Smooth muscle cell (in vitro differentiated cells): ENCODE data around the gene MON1B. TPM values are rescaled to one million over a fixed set of nuclear protein-coding genes. Genes with fewer than 3 reads are reported as not detected.
A peak's percentile ranks its signal among the peaks of the same experiment; 100 is the strongest.
"Not testable (repeated sequence)": the region's sequence is repeated elsewhere in the genome, so short reads cannot be mapped to it uniquely, and the experiment has no call there.

Experiments
- DNase-seq: peaks from one replicate; lab custom pipeline; 2025; ENCODE audit not compliant: unreplicated experiment; lab: John Stamatoyannopoulos, UW
- H2AFZ ChIP-seq: fragments of 200-600 bp; sonication (generic); 2 replicates; pipeline ENCODE4 v1.6.0; 2016; ENCODE audit warnings: antibody characterized with exemption, low read depth, mild to moderate bottlenecking
- H3F3A ChIP-seq: fragments of 200-600 bp; sonication (generic); 2 replicates; pipeline ENCODE4 v1.6.0; 2017; ENCODE audit warnings: antibody characterized with exemption, low read depth
- H3K27ac ChIP-seq: fragments of 200-600 bp; sonication (generic); 2 replicates; pipeline ENCODE4 v1.5.1; 2016; ENCODE audit warnings: low read depth, mild to moderate bottlenecking
- H3K27me3 ChIP-seq: fragments of 200-600 bp; sonication (generic); 2 replicates; pipeline ENCODE4 v1.6.1; 2016; ENCODE audit warnings: low read depth, mild to moderate bottlenecking
- H3K36me3 ChIP-seq: fragments of 200-600 bp; sonication (generic); 2 replicates; pipeline ENCODE4 v1.5.1; 2016; ENCODE audit warnings: low read depth
- H3K4me1 ChIP-seq: fragments of 200-600 bp; sonication (generic); 2 replicates; pipeline ENCODE4 v1.5.1; 2016; ENCODE audit warnings: low read depth
- H3K4me2 ChIP-seq: fragments of 200-600 bp; sonication (generic); 2 replicates; pipeline ENCODE4 v1.6.0; 2016; ENCODE audit warnings: mild to moderate bottlenecking
- H3K4me3 ChIP-seq: fragments of 200-600 bp; sonication (generic); 2 replicates; pipeline ENCODE4 v1.5.1; 2016; ENCODE audit warnings: mild to moderate bottlenecking
- H3K79me2 ChIP-seq: fragments of 200-600 bp; sonication (generic); 2 replicates; pipeline ENCODE4 v1.6.0; 2016; ENCODE audit warnings: low read depth, mild to moderate bottlenecking
- H3K9ac ChIP-seq: fragments of 200-600 bp; sonication (generic); 2 replicates; pipeline ENCODE4 v1.6.0; 2016; ENCODE audit warnings: low read depth
- H3K9me3 ChIP-seq: fragments of 200-600 bp; sonication (generic); replicated peaks from 2 replicates; pipeline ENCODE4 v1.5.1; 2016; ENCODE audit warnings: low read depth
- H4K20me1 ChIP-seq: fragments of 200-600 bp; sonication (generic); 2 replicates; pipeline ENCODE4 v1.6.0; 2016; ENCODE audit warnings: low read depth
- WGBS: methylation state at CpG from one replicate; pipeline ENCODE4 v1.1.7; 2016; ENCODE audit warnings: low lambda C conversion rate; 5-methylcytosine and 5-hydroxymethylcytosine counted together
- polyA plus RNA-seq: library from polyadenylated mRNA; unstranded; fragments of >200 nt; fragmentation: Nextera tagmentation; extraction: Ambion mirVana; gene quantifications from 2 replicates; pipeline ENCODE4 v1.2.1, GENCODE V29; 2016
- total RNA-seq: library from RNA; depleted of rRNA; stranded (reverse); fragments of >200 nt; gene quantifications from 2 replicates; pipeline ENCODE4 v1.2.3, GENCODE V29; 2014
- TF ChIP-seq, protein P1 (sequence below): fragments of 200-600 bp; sonication (generic); IDR thresholded peaks from 2 replicates; pipeline ENCODE4 v1.5.1; 2017; ENCODE audit warnings: borderline replicate concordance, mild to moderate bottlenecking, antibody characterized with exemption; ENCODE audit not compliant: insufficient read depth, poor library complexity, severe bottlenecking

Gene MON1B
- total and polyA plus RNA-seq, 2 experiments from 2014 or later = 8.0 to 20.9 TPM

DNA sequence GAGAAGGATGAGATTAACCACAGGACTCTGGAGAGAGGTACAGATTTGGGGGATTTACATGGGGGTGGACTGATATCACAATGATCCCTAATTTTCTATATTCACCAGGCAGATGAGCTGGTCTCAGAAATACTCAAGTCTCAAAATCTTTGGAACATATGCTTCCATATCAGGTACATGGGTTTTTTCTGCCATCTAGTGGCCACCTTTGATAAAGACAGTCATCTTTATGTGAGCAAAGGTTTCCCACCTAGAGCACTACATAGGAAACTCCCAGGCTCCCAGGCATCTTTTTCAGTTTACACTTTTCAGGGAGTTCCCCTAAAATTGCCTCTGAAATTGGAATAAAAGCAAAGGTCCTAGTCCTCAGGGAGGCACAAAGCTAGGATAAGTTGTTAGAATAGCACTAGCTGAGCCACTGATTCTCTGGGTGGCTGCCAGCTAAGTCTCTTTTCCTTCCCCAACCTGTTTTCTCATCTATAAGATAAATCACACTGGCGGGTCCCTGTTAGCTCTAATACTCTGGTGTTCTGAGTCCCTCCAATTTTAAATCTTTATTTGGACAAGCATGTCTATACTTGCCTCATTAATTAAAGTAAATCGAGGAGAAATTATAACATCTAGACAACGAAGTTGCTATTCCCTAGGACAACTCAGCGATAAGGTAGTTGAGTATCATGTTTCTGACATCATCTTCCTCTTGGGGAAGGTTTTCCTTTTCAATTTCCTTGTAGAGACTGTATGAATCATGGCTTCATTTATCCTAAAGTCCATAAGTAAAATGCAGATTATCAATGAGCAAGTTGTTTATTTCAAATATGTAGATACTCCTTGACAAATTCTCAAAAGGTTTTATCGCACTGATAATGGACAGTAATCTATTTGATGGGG, 19.0 kb upstream of the MON1B start:
- H3K36me3 ChIP-seq = no peaks in the 10 kb centered on the region
- no peak for DNase-seq
- no peak overlapping the region for H3K27ac ChIP-seq
- H3K4me1 ChIP-seq = no peaks in the 10 kb centered on the region
- no peak overlapping the region for H3K4me2 ChIP-seq
- no peaks in the 10 kb centered on the region for H4K20me1 ChIP-seq
- H3K9ac ChIP-seq = no peak overlapping the region
- no peak overlapping the region for H3K4me3 ChIP-seq
- peaks cover 24% of the 10 kb centered on the region for H3K27me3 ChIP-seq
- no peaks in the 10 kb centered on the region for H3K79me2 ChIP-seq
- H2AFZ ChIP-seq = no peak overlapping the region
- TF ChIP-seq, protein P1, sequence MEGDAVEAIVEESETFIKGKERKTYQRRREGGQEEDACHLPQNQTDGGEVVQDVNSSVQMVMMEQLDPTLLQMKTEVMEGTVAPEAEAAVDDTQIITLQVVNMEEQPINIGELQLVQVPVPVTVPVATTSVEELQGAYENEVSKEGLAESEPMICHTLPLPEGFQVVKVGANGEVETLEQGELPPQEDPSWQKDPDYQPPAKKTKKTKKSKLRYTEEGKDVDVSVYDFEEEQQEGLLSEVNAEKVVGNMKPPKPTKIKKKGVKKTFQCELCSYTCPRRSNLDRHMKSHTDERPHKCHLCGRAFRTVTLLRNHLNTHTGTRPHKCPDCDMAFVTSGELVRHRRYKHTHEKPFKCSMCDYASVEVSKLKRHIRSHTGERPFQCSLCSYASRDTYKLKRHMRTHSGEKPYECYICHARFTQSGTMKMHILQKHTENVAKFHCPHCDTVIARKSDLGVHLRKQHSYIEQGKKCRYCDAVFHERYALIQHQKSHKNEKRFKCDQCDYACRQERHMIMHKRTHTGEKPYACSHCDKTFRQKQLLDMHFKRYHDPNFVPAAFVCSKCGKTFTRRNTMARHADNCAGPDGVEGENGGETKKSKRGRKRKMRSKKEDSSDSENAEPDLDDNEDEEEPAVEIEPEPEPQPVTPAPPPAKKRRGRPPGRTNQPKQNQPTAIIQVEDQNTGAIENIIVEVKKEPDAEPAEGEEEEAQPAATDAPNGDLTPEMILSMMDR = peak; percentile 80
- H3F3A ChIP-seq = no peaks in the 10 kb centered on the region
- H3K9me3 ChIP-seq = no peaks in the 10 kb centered on the region
- WGBS = 85% methylated on average over 5 of the region's 5 CpGs

DNA sequence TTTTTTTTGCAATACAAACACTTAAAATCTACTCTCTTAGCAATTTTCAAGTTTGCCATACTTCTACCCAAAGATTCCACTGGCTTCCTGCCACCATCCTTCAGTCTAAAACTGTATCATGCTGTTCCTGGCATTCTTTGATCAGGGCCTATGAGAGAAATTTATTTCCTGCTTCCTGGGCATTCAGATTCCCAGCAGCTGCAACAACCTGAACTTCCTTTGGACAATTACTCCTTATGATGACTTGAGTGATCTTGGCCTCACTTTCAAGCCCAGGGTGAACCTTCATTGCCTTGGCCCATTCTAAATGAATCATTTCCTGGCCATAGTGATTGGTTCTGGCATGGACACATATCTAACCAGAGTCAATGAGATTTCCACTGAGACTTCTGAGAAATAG, 18.0 kb upstream of the MON1B start:
- H3K4me2 ChIP-seq = no peak overlapping the region
- no peaks in the 10 kb centered on the region for H3K79me2 ChIP-seq
- no peak overlapping the region for H3K9ac ChIP-seq
- H4K20me1 ChIP-seq = no peaks in the 10 kb centered on the region
- no peak overlapping the region for H3K27ac ChIP-seq
- TF ChIP-seq, protein P1 = no peak
- H2AFZ ChIP-seq = no peak overlapping the region
- no peak overlapping the region for H3K4me3 ChIP-seq
- H3K4me1 ChIP-seq = no peaks in the 10 kb centered on the region
- no peaks in the 10 kb centered on the region for H3K9me3 ChIP-seq
- no peaks in the 10 kb centered on the region for H3F3A ChIP-seq
- H3K27me3 ChIP-seq = peaks cover 26% of the 10 kb centered on the region
- no peak for DNase-seq
- H3K36me3 ChIP-seq = no peaks in the 10 kb centered on the region

DNA sequence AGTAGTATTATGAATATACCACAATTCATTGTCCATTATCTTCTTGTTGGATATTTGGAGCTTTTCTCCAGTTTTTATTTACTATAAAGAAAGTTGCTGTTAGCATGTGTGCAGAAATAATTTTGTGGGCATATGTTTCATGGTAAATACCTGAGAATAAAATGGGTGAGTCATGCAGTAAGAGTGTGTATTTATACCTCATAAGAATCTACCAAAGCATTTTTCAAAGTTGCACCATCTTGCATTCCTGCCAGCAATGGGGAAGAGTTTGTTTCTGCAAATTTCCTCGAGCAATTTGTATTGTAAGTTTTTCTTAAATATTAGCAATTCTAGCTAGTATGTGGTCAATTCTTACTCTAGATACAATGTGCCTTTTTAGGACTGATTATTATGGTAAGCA, 7.9 kb upstream of the MON1B start:
- no peak overlapping the region for H3K4me2 ChIP-seq
- no peaks in the 10 kb centered on the region for H3F3A ChIP-seq
- no peak overlapping the region for H3K27ac ChIP-seq
- H3K4me1 ChIP-seq = no peaks in the 10 kb centered on the region
- no peak overlapping the region for H3K4me3 ChIP-seq
- H3K36me3 ChIP-seq = no peaks in the 10 kb centered on the region
- TF ChIP-seq, protein P1 = no peak
- H4K20me1 ChIP-seq = no peaks in the 10 kb centered on the region
- no peaks in the 10 kb centered on the region for H3K9me3 ChIP-seq
- DNase-seq = no peak
- no peak overlapping the region for H2AFZ ChIP-seq
- no peak overlapping the region for H3K9ac ChIP-seq
- peaks cover 18% of the 10 kb centered on the region for H3K27me3 ChIP-seq
- H3K79me2 ChIP-seq = no peaks in the 10 kb centered on the region
- WGBS = 78% methylated on average over 1 of the region's 1 CpG

DNA sequence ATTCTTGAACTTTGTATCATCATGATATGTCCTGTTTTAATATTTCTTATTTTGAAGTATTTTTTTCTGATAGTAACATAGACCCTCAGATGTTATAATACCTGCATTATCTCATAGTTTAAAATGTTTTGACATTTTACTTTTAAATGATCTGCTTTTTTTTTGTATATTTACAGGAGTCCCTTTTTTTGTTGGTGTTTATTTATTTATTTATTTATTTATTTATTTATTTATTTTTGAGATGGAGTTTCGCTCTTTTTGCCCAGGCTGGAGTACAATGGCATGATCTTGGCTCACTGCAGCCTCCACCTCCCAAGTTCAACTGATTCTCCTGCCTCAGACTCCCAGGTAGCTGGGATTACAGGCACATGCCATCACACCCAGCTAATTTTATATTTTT, 4.7 kb upstream of the MON1B start:
- not testable (repeated sequence) for H3K79me2 ChIP-seq, H3K36me3 ChIP-seq, H3K4me1 ChIP-seq, H2AFZ ChIP-seq, H3K9ac ChIP-seq, H3F3A ChIP-seq, H3K4me2 ChIP-seq, H3K27ac ChIP-seq, H4K20me1 ChIP-seq, H3K4me3 ChIP-seq, DNase-seq, H3K9me3 ChIP-seq
- H3K27me3 ChIP-seq = peaks cover 12% of the 10 kb centered on the region
- 95% methylated on average over 1 of the region's 1 CpG for WGBS
